Astrocyte of the spinal cord (primary cell): Measurements from ENCODE around the gene GUCY1A2.
"Not testable (repeated sequence)": the region's sequence is repeated elsewhere in the genome, so short reads cannot be mapped to it uniquely, and the experiment has no call there.

ENCODE experiments used
- DNase-seq: peaks from one replicate; pipeline ENCODE4 v3.0.0; 2011; ENCODE audit warnings: low read depth, low spot score
- H3K4me3 ChIP-seq: 2 replicates; pipeline ENCODE4 v1.5.1; 2011; ENCODE audit warnings: low read depth, mild to moderate bottlenecking, low read length, moderate library complexity
- in situ Hi-C: cut with HindIII; loops from 2 replicates; pipeline ENCODE4 v1.10.0; 2017; ENCODE audit warnings: low sequenced_read_pairs
- TF ChIP-seq, protein P1 (sequence below): IDR thresholded peaks from 2 replicates; pipeline ENCODE4 v1.5.1; 2012; ENCODE audit warnings: low read depth, mild to moderate bottlenecking, low read length, inconsistent platforms

GUCY1A2 gene

DNA sequence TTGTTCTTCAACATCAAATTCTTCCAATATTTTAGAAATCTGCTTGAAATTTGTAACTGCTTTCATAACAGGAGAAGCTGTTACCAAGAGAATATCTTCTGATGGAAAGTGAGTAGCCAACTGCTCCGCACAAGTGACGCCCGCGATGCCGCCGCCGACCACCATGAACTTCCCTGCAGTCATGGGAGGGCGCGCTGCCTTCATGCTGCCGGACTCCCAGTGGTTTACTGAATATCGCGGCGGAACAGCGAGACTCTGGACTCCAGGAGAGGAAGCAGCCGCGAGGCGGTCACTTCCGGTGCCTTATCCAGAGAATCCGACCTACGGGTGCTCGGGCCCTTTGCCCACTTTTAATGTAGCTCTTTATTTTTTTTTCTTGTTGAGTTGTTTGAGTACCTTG, 190.6 kb downstream of the GUCY1A2 start:
- H3K4me3 ChIP-seq: no peak overlapping the region
- TF ChIP-seq, protein P1, sequence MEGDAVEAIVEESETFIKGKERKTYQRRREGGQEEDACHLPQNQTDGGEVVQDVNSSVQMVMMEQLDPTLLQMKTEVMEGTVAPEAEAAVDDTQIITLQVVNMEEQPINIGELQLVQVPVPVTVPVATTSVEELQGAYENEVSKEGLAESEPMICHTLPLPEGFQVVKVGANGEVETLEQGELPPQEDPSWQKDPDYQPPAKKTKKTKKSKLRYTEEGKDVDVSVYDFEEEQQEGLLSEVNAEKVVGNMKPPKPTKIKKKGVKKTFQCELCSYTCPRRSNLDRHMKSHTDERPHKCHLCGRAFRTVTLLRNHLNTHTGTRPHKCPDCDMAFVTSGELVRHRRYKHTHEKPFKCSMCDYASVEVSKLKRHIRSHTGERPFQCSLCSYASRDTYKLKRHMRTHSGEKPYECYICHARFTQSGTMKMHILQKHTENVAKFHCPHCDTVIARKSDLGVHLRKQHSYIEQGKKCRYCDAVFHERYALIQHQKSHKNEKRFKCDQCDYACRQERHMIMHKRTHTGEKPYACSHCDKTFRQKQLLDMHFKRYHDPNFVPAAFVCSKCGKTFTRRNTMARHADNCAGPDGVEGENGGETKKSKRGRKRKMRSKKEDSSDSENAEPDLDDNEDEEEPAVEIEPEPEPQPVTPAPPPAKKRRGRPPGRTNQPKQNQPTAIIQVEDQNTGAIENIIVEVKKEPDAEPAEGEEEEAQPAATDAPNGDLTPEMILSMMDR: no peak
- in situ Hi-C loops: no loop called here
- no peak for DNase-seq

DNA sequence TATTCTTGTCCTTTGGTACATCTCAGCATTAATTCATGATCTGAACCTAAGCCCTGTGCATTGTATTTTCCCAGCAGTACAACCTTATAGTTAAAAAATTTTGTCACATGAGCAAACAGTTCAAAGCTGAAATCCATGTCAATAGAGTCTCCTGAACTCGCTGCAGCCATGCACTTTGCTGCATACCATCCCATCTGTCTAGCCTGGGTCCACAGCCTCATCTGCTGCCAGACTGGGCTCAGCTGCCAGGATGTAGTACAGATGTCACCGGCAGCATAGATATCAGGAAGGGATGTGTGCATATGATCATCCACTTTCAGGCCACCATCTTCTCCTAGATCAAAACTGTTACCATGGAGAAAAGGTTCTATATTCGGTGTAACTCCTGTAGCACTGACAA, 191.7 kb downstream of the GUCY1A2 start:
- in situ Hi-C loops, DNase-seq, H3K4me3 ChIP-seq: not testable (repeated sequence)

- no peak overlapping the region for H3K4me3 ChIP-seq
- in situ Hi-C loops: no loop called here
- no peak for DNase-seq
- TF ChIP-seq, protein P1: no peak
Observed at GRCh38 chr11:106821826-106822225, 196.4 kb downstream of the GUCY1A2 start.

DNA sequence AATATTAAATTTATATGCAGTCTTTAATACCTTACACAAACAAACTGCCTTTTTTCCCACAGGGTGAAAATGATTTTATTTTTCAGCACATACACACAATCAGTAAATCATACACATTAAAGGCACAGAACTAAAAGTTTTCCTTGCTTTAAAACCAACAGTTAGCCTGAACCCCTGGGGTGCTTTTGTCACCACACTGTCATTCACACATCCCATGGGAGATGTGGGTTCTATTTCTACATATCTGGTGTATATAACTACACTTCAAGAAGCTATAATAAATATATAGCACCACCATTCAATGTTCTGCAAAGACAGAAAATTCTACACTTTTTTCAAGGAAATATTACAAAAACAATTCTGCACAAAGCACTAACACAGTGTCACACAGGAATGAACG, 197.0 kb downstream of the GUCY1A2 start:
- DNase-seq: no peak
- H3K4me3 ChIP-seq: no peak overlapping the region
- TF ChIP-seq, protein P1: no peak
- in situ Hi-C loops: no loop called here

GRCh38 chr11:106818443-106818842, 199.8 kb downstream of the GUCY1A2 start:
- DNase-seq: no peak
- in situ Hi-C loops: no loop called here
- TF ChIP-seq, protein P1: no peak
- no peak overlapping the region for H3K4me3 ChIP-seq

GRCh38 chr11:106815209-106815608, 203.1 kb downstream of the GUCY1A2 start:
- in situ Hi-C loops: no loop called here
- TF ChIP-seq, protein P1: no peak
- no peak for DNase-seq
- H3K4me3 ChIP-seq: no peak overlapping the region

DNA sequence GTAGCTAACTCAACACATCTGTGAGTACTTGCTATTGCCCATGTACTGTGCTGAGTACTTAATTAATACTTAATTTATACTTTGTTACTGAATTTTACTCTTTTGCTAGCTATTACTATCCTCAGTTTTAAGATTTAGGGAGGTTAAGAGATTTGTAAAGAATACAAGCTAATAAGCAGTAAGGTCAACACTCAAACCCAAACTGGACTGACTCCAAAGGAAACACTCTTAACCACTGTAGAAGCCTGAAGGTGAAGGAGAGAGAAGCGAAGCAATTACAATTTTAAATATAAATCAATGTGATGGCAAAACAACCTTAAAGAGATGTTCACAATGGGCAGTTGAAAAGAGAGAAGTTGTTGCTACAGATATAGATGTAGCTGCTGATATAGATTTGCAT, 204.5 kb downstream of the GUCY1A2 start:
- in situ Hi-C loops: no loop called here
- TF ChIP-seq, protein P1: no peak
- DNase-seq: no peak
- H3K4me3 ChIP-seq: no peak overlapping the region
